Central memory CD8-positive, alpha-beta T cell (primary cell): Measurements from ENCODE around the gene DGCR8.

Experiments
- ATAC-seq: fragments of 150-1000 bp; cut with Tn5 transposase; replicated peaks from 2 replicates; pipeline ENCODE4 v1.10.0; 2022; ENCODE audit warnings: mild to moderate bottlenecking, moderate FRiP score, moderate number of reproducible peaks; ENCODE audit not compliant: poor library complexity, severe bottlenecking; ENCODE audit errors: extremely low read depth
- DNase-seq, 2 donors: peaks; one replicate each; pipeline ENCODE4 v3.0.0; 2021; ENCODE audit warnings: low spot score in 2 of 2
- H3K27ac Mint-ChIP-seq: one replicate; pipeline ENCODE4 v1.8.0; 2022; ENCODE audit warnings: low read depth, mild to moderate bottlenecking, moderate library complexity, mixed read lengths
- H3K27me3 Mint-ChIP-seq: one replicate; pipeline ENCODE4 v1.8.0; 2022; ENCODE audit warnings: mixed read lengths
- H3K36me3 Mint-ChIP-seq: one replicate; pipeline ENCODE4 v1.8.0; 2022; ENCODE audit warnings: mild to moderate bottlenecking, moderate library complexity, mixed read lengths; ENCODE audit not compliant: insufficient read depth
- H3K4me1 Mint-ChIP-seq: one replicate; pipeline ENCODE4 v1.8.0; 2022; ENCODE audit warnings: mixed read lengths
- H3K4me3 Mint-ChIP-seq: one replicate; pipeline ENCODE4 v1.8.0; 2022; ENCODE audit warnings: mild to moderate bottlenecking, moderate library complexity, mixed read lengths
- H3K9me3 Mint-ChIP-seq: one replicate; pipeline ENCODE4 v1.8.0; 2022; ENCODE audit warnings: mixed read lengths

The DGCR8 gene

GRCh38 chr22:20083891-20084546, 4.0 kb downstream of the DGCR8 start:
- H3K4me3 Mint-ChIP-seq, result no peak overlapping the region
- H3K27me3 Mint-ChIP-seq, result no peaks in the 10 kb centered on the region
- no peaks in the 10 kb centered on the region for H3K9me3 Mint-ChIP-seq
- H3K36me3 Mint-ChIP-seq, result peaks cover 27% of the 10 kb centered on the region
- ATAC-seq (no peak), DNase-seq (no peak)
- peaks cover 78% of the 10 kb centered on the region for H3K4me1 Mint-ChIP-seq
- H3K27ac Mint-ChIP-seq, result peak overlapping the region; percentile 83

- H3K9me3 Mint-ChIP-seq, result no peaks in the 10 kb centered on the region
- H3K27ac Mint-ChIP-seq, result peak overlapping the region; percentile 83
- H3K4me1 Mint-ChIP-seq, result peaks cover 86% of the 10 kb centered on the region
- H3K27me3 Mint-ChIP-seq, result no peaks in the 10 kb centered on the region
- ATAC-seq (no peak), DNase-seq (no peak)
- H3K36me3 Mint-ChIP-seq, result peaks cover 32% of the 10 kb centered on the region
- no peak overlapping the region for H3K4me3 Mint-ChIP-seq
Measured at GRCh38 chr22:20084547-20085413, 4.7 kb downstream of the DGCR8 start.

GRCh38 chr22:20085651-20086050, 5.6 kb downstream of the DGCR8 start:
- Mint-ChIP-seq H3K36me3 (peaks cover 38% of the 10 kb centered on the region), H3K4me1 (peaks cover 94% of the 10 kb centered on the region), H3K27ac (peak overlapping the region; percentile 25), H3K4me3 (no peak overlapping the region), H3K27me3 (no peaks in the 10 kb centered on the region), H3K9me3 (no peaks in the 10 kb centered on the region)
- ATAC-seq (no peak), DNase-seq (no peak)

- DNase-seq (no peak), ATAC-seq (no peak)
- no peaks in the 10 kb centered on the region for H3K27me3 Mint-ChIP-seq
- peak overlapping the region; percentile 25 for H3K27ac Mint-ChIP-seq
- H3K36me3 Mint-ChIP-seq, result peaks cover 42% of the 10 kb centered on the region
- H3K4me3 Mint-ChIP-seq, result peak overlapping the region; percentile 78
- no peaks in the 10 kb centered on the region for H3K9me3 Mint-ChIP-seq
- H3K4me1 Mint-ChIP-seq, result peaks cover 94% of the 10 kb centered on the region
Measured at GRCh38 chr22:20086101-20086599, 6.1 kb downstream of the DGCR8 start.

- Mint-ChIP-seq H3K4me1 (peaks cover 94% of the 10 kb centered on the region), H3K9me3 (no peaks in the 10 kb centered on the region), H3K27me3 (no peaks in the 10 kb centered on the region), H3K36me3 (peaks cover 44% of the 10 kb centered on the region), H3K27ac (no peak overlapping the region), H3K4me3 (peak overlapping the region; percentile 78)
- DNase-seq (no peak), ATAC-seq (no peak)
Measured at GRCh38 chr22:20086763-20087162, 6.7 kb downstream of the DGCR8 start.

- no peaks in the 10 kb centered on the region for H3K9me3 Mint-ChIP-seq
- ATAC-seq, result peak; percentile 63
- peak overlapping the region; percentile 77 for H3K27ac Mint-ChIP-seq
- H3K4me1 Mint-ChIP-seq, result peaks cover 97% of the 10 kb centered on the region
- no peaks in the 10 kb centered on the region for H3K27me3 Mint-ChIP-seq
- peaks cover 50% of the 10 kb centered on the region for H3K36me3 Mint-ChIP-seq
- peak in 1 of 2 donors; percentile 44 for DNase-seq
- peak overlapping the region; percentile 78 for H3K4me3 Mint-ChIP-seq
Measured at GRCh38 chr22:20087319-20088262, 7.5 kb downstream of the DGCR8 start.

- peaks cover 55% of the 10 kb centered on the region for H3K36me3 Mint-ChIP-seq
- no peak for ATAC-seq
- H3K27ac Mint-ChIP-seq, result peak overlapping the region; percentile 77
- peaks cover 91% of the 10 kb centered on the region for H3K4me1 Mint-ChIP-seq
- no peaks in the 10 kb centered on the region for H3K9me3 Mint-ChIP-seq
- H3K4me3 Mint-ChIP-seq, result peak overlapping the region; percentile 78
- H3K27me3 Mint-ChIP-seq, result no peaks in the 10 kb centered on the region
- no peak for DNase-seq
Measured at GRCh38 chr22:20088263-20088648, 8.2 kb downstream of the DGCR8 start.

- peak overlapping the region; percentile 74 for H3K4me3 Mint-ChIP-seq
- H3K27ac Mint-ChIP-seq, result peak overlapping the region; percentile 71
- no peak for DNase-seq
- H3K27me3 Mint-ChIP-seq, result no peaks in the 10 kb centered on the region
- ATAC-seq, result no peak
- H3K4me1 Mint-ChIP-seq, result peaks cover 86% of the 10 kb centered on the region
- H3K36me3 Mint-ChIP-seq, result peaks cover 62% of the 10 kb centered on the region
- H3K9me3 Mint-ChIP-seq, result no peaks in the 10 kb centered on the region
Measured at GRCh38 chr22:20089226-20089976, 9.4 kb downstream of the DGCR8 start.

GRCh38 chr22:20089977-20090729, 10.1 kb downstream of the DGCR8 start:
- Mint-ChIP-seq H3K36me3 (peaks cover 62% of the 10 kb centered on the region), H3K9me3 (no peaks in the 10 kb centered on the region), H3K4me1 (peaks cover 78% of the 10 kb centered on the region), H3K4me3 (peak overlapping the region; percentile 74), H3K27me3 (no peaks in the 10 kb centered on the region), H3K27ac (peak overlapping the region; percentile 94)
- no peak for DNase-seq
- ATAC-seq, result no peak

- Mint-ChIP-seq H3K4me1 (peaks cover 74% of the 10 kb centered on the region), H3K27ac (peak overlapping the region; percentile 94), H3K4me3 (peak overlapping the region; percentile 74), H3K36me3 (peaks cover 65% of the 10 kb centered on the region), H3K27me3 (no peaks in the 10 kb centered on the region), H3K9me3 (no peaks in the 10 kb centered on the region)
- DNase-seq, result no peak
- ATAC-seq, result no peak
Measured at GRCh38 chr22:20090730-20091240, 10.7 kb downstream of the DGCR8 start.
